GM12878 (cell line): ENCODE results near the gene SLFN5. TPM values are rescaled to one million over a fixed set of nuclear protein-coding genes. Genes with fewer than 3 reads are reported as not detected.
A peak's percentile ranks its signal among the peaks of the same experiment; 100 is the strongest.

Source experiments
- ATAC-seq: fragments of 200-7000 bp; cut with Tn5 transposase; 3 replicates; pipeline ENCODE4 v1.9.1; 2020; ENCODE audit warnings: mild to moderate bottlenecking, moderate library complexity
- BruUV-seq: library from RNA; stranded (reverse); fragments of 400-500 nt; replicated peaks from 2 replicates; lab custom pipeline; 2021; lab: Mats Ljungman, UMichigan
- CTCF ChIA-PET: fragments of 300-600 bp; sonication (Branson Sonifier 250); formaldehyde crosslinking; extraction: SDS; loops from one replicate; lab custom pipeline; 2021; ENCODE audit warnings: inconsistent platforms; lab: Yijun Ruan, JAX
- POLR2A ChIA-PET: fragments of 350-600 bp; formaldehyde crosslinking; extraction: SDS; loops from one replicate; lab custom pipeline; 2021; ENCODE audit warnings: inconsistent platforms; lab: Charles Lee
- RAD21 ChIA-PET: fragments of 300-600 bp; sonication (Branson Sonifier 250); formaldehyde crosslinking; loops from one replicate; lab custom pipeline; 2023; ENCODE audit warnings: antibody characterized with exemption; ENCODE audit not compliant: unreplicated experiment; lab: Charles Lee
- SMC1A ChIA-PET: fragments of 300-600 bp; sonication (Branson Sonifier 250); formaldehyde crosslinking; loops from one replicate; lab custom pipeline; 2023; ENCODE audit not compliant: unreplicated experiment, uncharacterized antibody; lab: Charles Lee
- DNase-seq: peaks from one replicate; pipeline ENCODE4 v3.0.0-alpha.2; 2011; ENCODE audit warnings: low read depth, low spot score
- FAIRE-seq: peaks from 3 replicates; lab custom pipeline; 2011; peaks lifted over from hg19 to GRCh38; lab: Jason Lieb, UNC
- H2AFZ ChIP-seq: 2 replicates; pipeline ENCODE4 v1.6.0; 2011; ENCODE audit warnings: low read depth, low read length, control low read depth; ENCODE audit not compliant: control insufficient read depth
- H3K27ac ChIP-seq: 2 replicates; pipeline ENCODE4 v1.5.1; 2011; ENCODE audit warnings: control low read depth; ENCODE audit not compliant: control insufficient read depth, insufficient read depth
- H3K27me3 ChIP-seq, 2 experiments: replicated peaks in 1 of 2; 2 replicates each; pipeline versions ENCODE4 v1.6.0 to v1.6.1; 2011; ENCODE audit warnings: low read length in 1 of 2; ENCODE audit not compliant: control insufficient read depth in 2 of 2, insufficient read depth in 2 of 2
- H3K36me3 ChIP-seq, 2 experiments: 2 replicates each; pipeline ENCODE4 v1.5.1; 2011; ENCODE audit warnings: low read length in 1 of 2; ENCODE audit not compliant: control insufficient read depth in 2 of 2, insufficient read depth in 2 of 2
- H3K4me1 ChIP-seq: 2 replicates; pipeline ENCODE4 v1.6.1; 2011; ENCODE audit warnings: mild to moderate bottlenecking, low read length, moderate library complexity, mixed read lengths; ENCODE audit not compliant: control insufficient read depth, insufficient read depth
- H3K4me2 ChIP-seq: 2 replicates; pipeline ENCODE4 v1.6.0; 2011; ENCODE audit warnings: control low read depth; ENCODE audit not compliant: control insufficient read depth, insufficient read depth
- H3K4me3 ChIP-seq: fragments of 200-600 bp; sonication (generic); 2 replicates; pipeline ENCODE4 v1.5.1; 2016
- H3K79me2 ChIP-seq: 2 replicates; pipeline ENCODE4 v1.6.0; 2011; ENCODE audit warnings: low read length; ENCODE audit not compliant: control insufficient read depth, insufficient read depth
- H3K9ac ChIP-seq: 2 replicates; pipeline ENCODE4 v1.8.0; 2011; ENCODE audit warnings: low read length, control low read depth, mixed read lengths; ENCODE audit not compliant: control insufficient read depth, insufficient read depth
- H3K9me3 ChIP-seq: replicated peaks from 3 replicates; pipeline ENCODE4 v1.5.1; 2011; ENCODE audit warnings: mild to moderate bottlenecking, low read length; ENCODE audit not compliant: control insufficient read depth, insufficient read depth
- H4K20me1 ChIP-seq: 2 replicates; pipeline ENCODE4 v1.6.0; 2011; ENCODE audit not compliant: control insufficient read depth, insufficient read depth
- ASH2L ChIP-seq: fragments of 300-600, 200-600 bp; sonication (generic); IDR thresholded peaks from 2 replicates; pipeline ENCODE4 v1.6.1; 2017; ENCODE audit warnings: low read depth, mild to moderate bottlenecking, borderline replicate concordance
- BHLHE40 ChIP-seq, 2 experiments: fragments of 450-650 bp in 1 of 2; IDR thresholded peaks; 2 replicates each; pipeline ENCODE4 v1.6.1; 2011 to 2017; ENCODE audit warnings: low read depth in 2 of 2, borderline replicate concordance in 1 of 2, improper control_type of control experiment in 1 of 2, low read length in 1 of 2, mild to moderate bottlenecking in 1 of 2
- EGR1 ChIP-seq, 2 experiments: IDR thresholded peaks; 1 replicate in 1 of 2; 2 replicates in 1 of 2; pipeline ENCODE4 v1.6.1; 2011 to 2012; ENCODE audit warnings: low read depth in 2 of 2, low read length in 2 of 2, borderline replicate concordance in 1 of 2, mild to moderate bottlenecking in 1 of 2, moderate library complexity in 1 of 2
- EZH2 ChIP-seq: IDR thresholded peaks from 2 replicates; pipeline ENCODE4 v1.6.1; 2012; ENCODE audit warnings: low read depth, mild to moderate bottlenecking, control low read depth, inconsistent platforms, low read length, borderline replicate concordance; ENCODE audit not compliant: control insufficient read depth
- POLR2AphosphoS2 ChIP-seq: IDR thresholded peaks from 2 replicates; pipeline ENCODE4 v1.6.1; 2011; ENCODE audit warnings: low read depth, mild to moderate bottlenecking, low read length, improper control_type of control experiment, moderate library complexity
- SP1 ChIP-seq: IDR thresholded peaks from one replicate; pipeline ENCODE4 v1.6.1; 2011; ENCODE audit warnings: low read depth, low read length
- SPI1 ChIP-seq: IDR thresholded peaks from 2 replicates; pipeline ENCODE4 v1.6.1; 2011; ENCODE audit warnings: low read depth, mild to moderate bottlenecking, low read length, moderate library complexity, borderline replicate concordance; ENCODE audit not compliant: insufficient read depth
- WGBS: methylation state at CpG from one replicate; pipeline ENCODE4 v1.1.6; 2016; ENCODE audit warnings: low lambda C conversion rate; ENCODE audit not compliant: insufficient replicate concordance, insufficient coverage; ENCODE audit errors: missing lambda C conversion rate; 5-methylcytosine and 5-hydroxymethylcytosine counted together
- in situ Hi-C: fragments of 300-500 bp; cut with MboI; formaldehyde crosslinking; loops from 9 replicates; pipeline ENCODE4 v1.14.3; 2018; ENCODE audit warnings: mixed read lengths
- intact Hi-C: fragments of 100-400 bp; cut with micrococcal nuclease; formaldehyde crosslinking; loops from one replicate; pipeline ENCODE4 v1.14.2; 2022; ENCODE audit not compliant: unreplicated experiment
- polyA plus RNA-seq, 11 experiments: library from polyadenylated mRNA; depleted of rRNA in 4 of 11; unstranded in 6 of 11; stranded (reverse) in 5 of 11; fragments of >200 nt; fragmentation: Nextera tagmentation in 4 of 11; fragmentation: Illumina TruSeq in 1 of 11; extraction: Ambion mirVana in 4 of 11; extraction: Trizol in 1 of 11; gene quantifications; 1 replicate in 1 of 11; 2 replicates in 10 of 11; pipeline versions ENCODE4 v1.2.1 to v1.2.3, GENCODE V29; 2011 to 2016; ENCODE audit warnings: inconsistent platforms in 2 of 11, missing spikeins in 2 of 11, low read depth in 1 of 11
- total RNA-seq, 4 experiments: library from RNA; depleted of rRNA in 3 of 4; stranded (reverse); fragments of >200 nt in 3 of 4; fragmentation: Illumina TruSeq in 1 of 4; extraction: Trizol in 1 of 4; gene quantifications; 2 replicates each; pipeline versions ENCODE4 v1.2.1 to v1.2.3, GENCODE V29; 2013 to 2021
- TF ChIP-seq, protein P1 (sequence below): fragments of 450-650 bp; formaldehyde crosslinking; IDR thresholded peaks from 2 replicates; pipeline ENCODE4 v1.4.0; 2020; ENCODE audit warnings: mild to moderate bottlenecking, moderate library complexity
- TF ChIP-seq, protein P2 (sequence below): IDR thresholded peaks from 2 replicates; pipeline ENCODE4 v1.6.1; 2011; ENCODE audit warnings: borderline replicate concordance, low read depth, mild to moderate bottlenecking, moderate library complexity, low read length; ENCODE audit not compliant: insufficient read depth, poor library complexity, severe bottlenecking

Gene SLFN5
- total and polyA plus RNA-seq, 10 of the 15 experiments (the other 5 are each of a cell fraction or from before 2014, with no cell fraction given) = 0.19 to 2.1 (median 1.3) TPM

DNA sequence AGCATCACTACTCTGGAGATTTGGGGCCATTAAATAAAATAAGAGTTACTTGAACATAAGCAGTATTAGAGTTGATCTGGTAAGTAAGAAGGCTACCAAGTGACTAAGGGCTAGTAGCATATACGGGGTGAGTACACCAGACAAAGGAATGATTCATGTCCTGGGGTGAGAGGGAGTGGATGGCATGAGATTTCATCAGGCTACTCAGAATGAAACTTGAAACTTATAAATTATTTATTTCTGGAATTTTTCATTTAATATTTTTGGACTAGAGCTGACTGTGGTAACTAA lies 2.3 kb downstream of the SLFN5 start (continued):
- TF ChIP-seq, protein P1, sequence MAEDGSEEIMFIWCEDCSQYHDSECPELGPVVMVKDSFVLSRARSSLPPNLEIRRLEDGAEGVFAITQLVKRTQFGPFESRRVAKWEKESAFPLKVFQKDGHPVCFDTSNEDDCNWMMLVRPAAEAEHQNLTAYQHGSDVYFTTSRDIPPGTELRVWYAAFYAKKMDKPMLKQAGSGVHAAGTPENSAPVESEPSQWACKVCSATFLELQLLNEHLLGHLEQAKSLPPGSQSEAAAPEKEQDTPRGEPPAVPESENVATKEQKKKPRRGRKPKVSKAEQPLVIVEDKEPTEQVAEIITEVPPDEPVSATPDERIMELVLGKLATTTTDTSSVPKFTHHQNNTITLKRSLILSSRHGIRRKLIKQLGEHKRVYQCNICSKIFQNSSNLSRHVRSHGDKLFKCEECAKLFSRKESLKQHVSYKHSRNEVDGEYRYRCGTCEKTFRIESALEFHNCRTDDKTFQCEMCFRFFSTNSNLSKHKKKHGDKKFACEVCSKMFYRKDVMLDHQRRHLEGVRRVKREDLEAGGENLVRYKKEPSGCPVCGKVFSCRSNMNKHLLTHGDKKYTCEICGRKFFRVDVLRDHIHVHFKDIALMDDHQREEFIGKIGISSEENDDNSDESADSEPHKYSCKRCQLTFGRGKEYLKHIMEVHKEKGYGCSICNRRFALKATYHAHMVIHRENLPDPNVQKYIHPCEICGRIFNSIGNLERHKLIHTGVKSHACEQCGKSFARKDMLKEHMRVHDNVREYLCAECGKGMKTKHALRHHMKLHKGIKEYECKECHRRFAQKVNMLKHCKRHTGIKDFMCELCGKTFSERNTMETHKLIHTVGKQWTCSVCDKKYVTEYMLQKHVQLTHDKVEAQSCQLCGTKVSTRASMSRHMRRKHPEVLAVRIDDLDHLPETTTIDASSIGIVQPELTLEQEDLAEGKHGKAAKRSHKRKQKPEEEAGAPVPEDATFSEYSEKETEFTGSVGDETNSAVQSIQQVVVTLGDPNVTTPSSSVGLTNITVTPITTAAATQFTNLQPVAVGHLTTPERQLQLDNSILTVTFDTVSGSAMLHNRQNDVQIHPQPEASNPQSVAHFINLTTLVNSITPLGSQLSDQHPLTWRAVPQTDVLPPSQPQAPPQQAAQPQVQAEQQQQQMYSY = no peak
- TF ChIP-seq EGR1 (IDR thresholded peaks at IDR 0.05; ENCODE audit: borderline replicate concordance in 1 of 2, low read depth in 2 of 2, low read length in 2 of 2) = no peak

DNA sequence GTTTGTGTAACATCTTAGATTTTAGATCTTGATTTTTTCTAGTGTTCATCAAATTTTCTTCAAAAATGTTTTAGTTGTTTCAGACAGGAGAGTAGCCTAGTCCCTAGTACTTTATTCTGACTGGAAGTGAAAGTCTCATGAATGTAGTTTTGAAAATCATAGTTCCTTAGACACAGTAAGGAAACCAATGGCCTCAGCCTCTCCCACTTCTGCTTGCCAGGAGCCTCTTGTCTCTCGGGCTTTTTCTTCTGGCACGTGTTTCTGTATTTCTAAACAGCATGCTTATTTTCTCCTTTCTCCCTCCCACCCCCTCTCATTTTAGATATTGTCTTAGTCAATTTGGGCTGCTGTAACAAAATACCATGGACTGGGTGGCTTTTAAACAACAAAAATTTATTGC lies 9.8 kb downstream of the SLFN5 start:
- H3K27me3 ChIP-seq = no peaks in the 10 kb centered on the region
- H3K79me2 ChIP-seq = no peaks in the 10 kb centered on the region
- 13% methylated on average over 2 of the region's 2 CpGs for WGBS
- intact Hi-C loops = no loop called here
- RAD21 ChIA-PET = no interaction called here
- H2AFZ ChIP-seq = no peak overlapping the region
- DNase-seq (no peak), FAIRE-seq (no peak), ATAC-seq (no peak)
- H3K9me3 ChIP-seq = no peaks in the 10 kb centered on the region
- H3K27ac ChIP-seq = no peak overlapping the region
- no peaks in the 10 kb centered on the region for H4K20me1 ChIP-seq
- BruUV-seq = no TSS peak
- POLR2A ChIA-PET = no interaction called here
- in situ Hi-C loops = no loop called here
- H3K4me3 ChIP-seq = no peak overlapping the region
- H3K4me1 ChIP-seq = no peaks in the 10 kb centered on the region
- SMC1A ChIA-PET = no interaction called here
- no peak overlapping the region for H3K4me2 ChIP-seq
- no peaks in the 10 kb centered on the region for H3K36me3 ChIP-seq
- no peak for TF ChIP-seq ASH2L
- TF ChIP-seq EZH2 = no peak
- TF ChIP-seq SPI1 = peak; percentile 45; the same call in 1 of the 2 replicates
- TF ChIP-seq, protein P2, sequence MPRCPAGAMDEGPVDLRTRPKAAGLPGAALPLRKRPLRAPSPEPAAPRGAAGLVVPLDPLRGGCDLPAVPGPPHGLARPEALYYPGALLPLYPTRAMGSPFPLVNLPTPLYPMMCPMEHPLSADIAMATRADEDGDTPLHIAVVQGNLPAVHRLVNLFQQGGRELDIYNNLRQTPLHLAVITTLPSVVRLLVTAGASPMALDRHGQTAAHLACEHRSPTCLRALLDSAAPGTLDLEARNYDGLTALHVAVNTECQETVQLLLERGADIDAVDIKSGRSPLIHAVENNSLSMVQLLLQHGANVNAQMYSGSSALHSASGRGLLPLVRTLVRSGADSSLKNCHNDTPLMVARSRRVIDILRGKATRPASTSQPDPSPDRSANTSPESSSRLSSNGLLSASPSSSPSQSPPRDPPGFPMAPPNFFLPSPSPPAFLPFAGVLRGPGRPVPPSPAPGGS = no peak
- peak; percentile 35 to 39; a peak in 2 of 4 replicates for TF ChIP-seq BHLHE40 (IDR thresholded peaks at IDR 0.05; ENCODE audit: borderline replicate concordance in 1 of 2, low read depth in 2 of 2, low read length in 1 of 2)
- TF ChIP-seq SP1 = no peak
- no peak for TF ChIP-seq POLR2AphosphoS2
- H3K9ac ChIP-seq = no peak overlapping the region
- CTCF ChIA-PET = no interaction called here
